Endodermal cell (in vitro differentiated cells): ENCODE results near the gene CARMIL3. TPM values are rescaled to one million over a fixed set of nuclear protein-coding genes. Genes with fewer than 3 reads are reported as not detected.

Source experiments
- DNase-seq: peaks from one replicate; pipeline ENCODE4 v3.0.0-alpha.2; 2017
- H3K27ac ChIP-seq: 2 replicates; pipeline ENCODE4 v1.5.1; 2013; ENCODE audit warnings: mild to moderate bottlenecking, low read depth, low read length, moderate library complexity
- H3K27me3 ChIP-seq: 2 replicates; pipeline ENCODE4 v1.6.1; 2013; ENCODE audit warnings: mild to moderate bottlenecking, low read length, moderate library complexity; ENCODE audit not compliant: insufficient read depth, control insufficient read depth, poor library complexity, severe bottlenecking
- H3K36me3 ChIP-seq: 2 replicates; pipeline ENCODE4 v1.7.0; 2013; ENCODE audit warnings: mild to moderate bottlenecking, low read length, moderate library complexity; ENCODE audit not compliant: control insufficient read depth, insufficient read depth
- H3K4me1 ChIP-seq: one replicate; pipeline ENCODE4 v1.7.0; 2013; ENCODE audit warnings: low read length; ENCODE audit not compliant: control insufficient read depth, insufficient read depth
- H3K4me3 ChIP-seq: 2 replicates; pipeline ENCODE4 v1.5.1; 2013; ENCODE audit warnings: mild to moderate bottlenecking, low read length, moderate library complexity
- H3K9ac ChIP-seq: 2 replicates; pipeline ENCODE4 v1.6.1; 2013; ENCODE audit warnings: mild to moderate bottlenecking, low read length, moderate library complexity; ENCODE audit not compliant: poor library complexity, severe bottlenecking; ENCODE audit errors: extremely low read depth
- H3K9me3 ChIP-seq: 2 replicates; pipeline ENCODE4 v1.6.1; 2013; ENCODE audit warnings: mild to moderate bottlenecking, low read length, moderate library complexity; ENCODE audit not compliant: control insufficient read depth
- H3K27ac Mint-ChIP-seq: 2 replicates; pipeline ENCODE4 v1.8.0; 2020; ENCODE audit warnings: mixed read lengths
- H3K27me3 Mint-ChIP-seq: 2 replicates; pipeline ENCODE4 v1.8.0; 2021; ENCODE audit warnings: mild to moderate bottlenecking, mixed read lengths; ENCODE audit not compliant: insufficient read depth
- H3K36me3 Mint-ChIP-seq: 2 replicates; pipeline ENCODE4 v1.8.0; 2020; ENCODE audit warnings: low read depth, mixed read lengths
- H3K4me1 Mint-ChIP-seq: 2 replicates; pipeline ENCODE4 v1.8.0; 2020; ENCODE audit warnings: mixed read lengths
- H3K4me3 Mint-ChIP-seq: 2 replicates; pipeline ENCODE4 v1.8.0; 2020; ENCODE audit warnings: mild to moderate bottlenecking, moderate library complexity, mixed read lengths
- H3K9me3 Mint-ChIP-seq: 2 replicates; pipeline ENCODE4 v1.8.0; 2020; ENCODE audit warnings: mild to moderate bottlenecking, mixed read lengths
- CTCF ChIP-seq: fragments of 200-600 bp; sonication (generic); conservative IDR thresholded peaks from 2 replicates; pipeline ENCODE4 v1.5.0; 2021; ENCODE audit warnings: antibody characterized with exemption, mild to moderate bottlenecking
- WGBS, 2 experiments: methylation state at CpG; one replicate each; pipeline versions ENCODE4 v1.1.5 to v1.1.7; 2013; ENCODE audit warnings: missing lambda C conversion rate in 2 of 2, mixed read lengths in 1 of 2; ENCODE audit not compliant: insufficient coverage in 1 of 2, insufficient read length in 1 of 2; 5-methylcytosine and 5-hydroxymethylcytosine counted together
- total RNA-seq, 2 donors: library from RNA; stranded (reverse); fragmentation: NEBNext Ultra II Directional in 1 of 2; extraction: Animal tissue kit (Norgen Biotek cat#: 25700) in 1 of 2; gene quantifications; 2 replicates in 1 of 2; 3 replicates in 1 of 2; pipeline ENCODE4 v1.2.1, GENCODE V29; 2021

Gene CARMIL3
- total RNA-seq, 2 donors from 2014 or later, result 2.1 to 4.4 TPM

DNA sequence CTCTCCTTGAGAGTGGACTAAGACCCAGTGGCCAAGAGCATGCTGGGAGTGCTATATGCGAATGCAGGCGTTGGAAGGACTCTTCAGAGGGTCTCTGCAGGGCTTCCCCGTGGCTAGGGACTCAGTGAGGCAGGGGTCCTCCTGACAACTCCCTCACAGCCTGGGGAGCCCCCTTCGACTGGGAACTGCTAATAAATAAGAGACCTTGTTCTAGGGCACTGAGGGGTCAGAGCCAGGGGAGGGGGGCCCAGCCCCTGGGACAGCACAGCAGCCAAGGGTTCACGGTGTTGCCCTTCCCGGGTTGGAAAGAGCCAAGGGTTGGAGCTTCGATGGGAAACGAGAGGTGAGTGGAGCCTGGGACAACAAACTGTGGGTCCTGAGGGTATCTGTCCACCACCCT lies 13.6 kb downstream of the CARMIL3 start:
- TF ChIP-seq CTCF, result no peak
- no peak for DNase-seq
- H3K9me3 ChIP-seq, result no peaks in the 10 kb centered on the region
- no peak overlapping the region for H3K27ac Mint-ChIP-seq
- no peak overlapping the region for H3K4me3 ChIP-seq
- no peak overlapping the region for H3K27ac ChIP-seq
- H3K36me3 Mint-ChIP-seq, result no peaks in the 10 kb centered on the region
- no peak overlapping the region for H3K4me3 Mint-ChIP-seq
- 82 to 88% methylated on average over 6 to 8 of the region's 8 CpGs for WGBS, 2 experiments
- no peaks in the 10 kb centered on the region for H3K27me3 Mint-ChIP-seq
- no peak overlapping the region for H3K9ac ChIP-seq
- H3K4me1 ChIP-seq, result no peaks in the 10 kb centered on the region
- no peaks in the 10 kb centered on the region for H3K4me1 Mint-ChIP-seq
- no peaks in the 10 kb centered on the region for H3K36me3 ChIP-seq
- H3K9me3 Mint-ChIP-seq, result no peaks in the 10 kb centered on the region
- no peaks in the 10 kb centered on the region for H3K27me3 ChIP-seq

GRCh38 chr14:24066496-24067132 lies 14.8 kb downstream of the CARMIL3 start:
- Mint-ChIP-seq H3K27me3 (no peaks in the 10 kb centered on the region), H3K4me3 (no peak overlapping the region), H3K36me3 (no peaks in the 10 kb centered on the region), H3K27ac (no peak overlapping the region), H3K9me3 (no peaks in the 10 kb centered on the region), H3K4me1 (no peaks in the 10 kb centered on the region)
- 80 to 88% methylated on average over 1 to 8 of the region's 8 CpGs for WGBS, 2 experiments
- Histone ChIP-seq H3K27ac (no peak overlapping the region), H3K9ac (no peak overlapping the region), H3K9me3 (no peaks in the 10 kb centered on the region), H3K4me1 (no peaks in the 10 kb centered on the region), H3K27me3 (no peaks in the 10 kb centered on the region), H3K36me3 (no peaks in the 10 kb centered on the region), H3K4me3 (no peak overlapping the region)
- no peak for TF ChIP-seq CTCF
- no peak for DNase-seq

DNA sequence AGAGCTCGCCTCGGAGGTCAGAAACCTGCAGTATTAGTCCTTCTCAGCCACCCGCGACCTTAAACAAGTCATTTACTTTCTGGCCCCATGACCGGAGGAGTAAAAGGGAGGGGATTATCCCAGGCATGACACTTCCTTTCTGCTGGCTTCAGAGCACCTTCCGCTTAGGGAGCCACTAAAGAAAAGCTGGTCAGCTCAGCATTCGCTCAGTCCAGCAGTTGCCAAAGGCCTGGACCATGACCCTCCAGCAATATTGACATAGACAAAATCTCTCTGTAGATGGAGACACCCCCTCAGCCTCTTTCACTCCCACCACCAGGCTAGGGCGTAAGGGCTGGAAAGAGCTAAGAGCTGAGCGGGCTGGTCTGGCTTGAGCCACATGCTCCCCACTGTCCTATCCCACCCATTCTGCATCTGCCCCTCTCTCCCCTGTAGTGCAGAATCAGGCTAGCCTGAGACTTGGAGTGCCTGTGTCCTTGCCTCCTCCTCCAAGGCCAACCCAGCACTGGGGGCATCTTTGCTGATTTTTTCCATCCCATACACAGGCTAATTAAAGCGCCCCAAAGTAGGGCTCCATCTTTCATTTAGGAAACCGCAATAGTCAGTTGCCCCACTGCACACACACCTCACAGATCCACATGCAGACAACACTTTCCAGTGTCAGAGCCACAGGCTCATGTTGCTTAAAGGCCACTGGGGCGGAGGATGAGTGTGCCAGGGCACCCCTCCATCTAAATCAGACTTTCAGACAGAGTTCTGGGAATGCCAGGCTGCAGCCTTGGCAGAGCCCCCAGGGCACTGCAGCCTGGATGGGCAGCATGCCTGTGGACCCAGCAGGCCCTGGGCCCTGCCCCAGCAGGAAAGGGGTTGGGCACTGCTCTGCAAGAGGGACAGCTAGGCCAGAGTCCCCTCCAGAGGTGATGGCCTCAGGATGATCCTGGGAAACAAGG lies 15.6 kb downstream of the CARMIL3 start:
- H3K4me3 Mint-ChIP-seq, result no peak overlapping the region
- no peaks in the 10 kb centered on the region for H3K9me3 Mint-ChIP-seq
- no peaks in the 10 kb centered on the region for H3K27me3 Mint-ChIP-seq
- no peaks in the 10 kb centered on the region for H3K36me3 ChIP-seq
- WGBS, 2 experiments, result 90 to 100% methylated on average over 8 to 12 of the region's 12 CpGs
- H3K27ac Mint-ChIP-seq, result no peak overlapping the region
- no peaks in the 10 kb centered on the region for H3K27me3 ChIP-seq
- H3K9ac ChIP-seq, result no peak overlapping the region
- no peak for TF ChIP-seq CTCF
- DNase-seq, result no peak
- H3K4me1 ChIP-seq, result no peaks in the 10 kb centered on the region
- H3K9me3 ChIP-seq, result no peaks in the 10 kb centered on the region
- H3K27ac ChIP-seq, result no peak overlapping the region
- no peaks in the 10 kb centered on the region for H3K36me3 Mint-ChIP-seq
- H3K4me1 Mint-ChIP-seq, result no peaks in the 10 kb centered on the region
- no peak overlapping the region for H3K4me3 ChIP-seq
